Chondrocyte (in vitro differentiated cells): ENCODE results near the gene SLAMF9. TPM values are rescaled to one million over a fixed set of nuclear protein-coding genes. Genes with fewer than 3 reads are reported as not detected.

Source experiments
- DNase-seq: peaks from one replicate; pipeline ENCODE4 v3.0.0; 2021; ENCODE audit warnings: mixed read lengths, low spot score
- H3K27ac Mint-ChIP-seq: one replicate; pipeline ENCODE4 v1.8.0; 2021; ENCODE audit warnings: mild to moderate bottlenecking, moderate library complexity, mixed read lengths; ENCODE audit not compliant: unreplicated experiment
- H3K27me3 Mint-ChIP-seq: 2 replicates; pipeline ENCODE4 v1.8.0; 2021; ENCODE audit warnings: low read depth, mixed read lengths
- H3K36me3 Mint-ChIP-seq: 2 replicates; pipeline ENCODE4 v1.8.0; 2021; ENCODE audit warnings: low read depth, mixed read lengths
- H3K4me1 Mint-ChIP-seq: 2 replicates; pipeline ENCODE4 v1.8.0; 2021; ENCODE audit warnings: low read depth, mild to moderate bottlenecking, mixed read lengths
- H3K4me3 Mint-ChIP-seq: one replicate; pipeline ENCODE4 v1.8.0; 2021; ENCODE audit warnings: mild to moderate bottlenecking, moderate library complexity, mixed read lengths; ENCODE audit not compliant: unreplicated experiment
- H3K9me3 Mint-ChIP-seq: 2 replicates; pipeline ENCODE4 v1.8.0; 2021; ENCODE audit warnings: low read depth, mixed read lengths
- total RNA-seq: library from RNA; stranded (reverse); gene quantifications from 3 replicates; pipeline ENCODE4 v1.2.1, GENCODE V29; 2021
- TF ChIP-seq, protein P1 (sequence below): fragments of 200-600 bp; sonication (generic); IDR thresholded peaks from 2 replicates; pipeline ENCODE4 v1.5.0; 2021; ENCODE audit warnings: antibody characterized with exemption, mild to moderate bottlenecking, moderate library complexity

The SLAMF9 gene
- total RNA-seq, 1 donor from 2014 or later = not detected

DNA sequence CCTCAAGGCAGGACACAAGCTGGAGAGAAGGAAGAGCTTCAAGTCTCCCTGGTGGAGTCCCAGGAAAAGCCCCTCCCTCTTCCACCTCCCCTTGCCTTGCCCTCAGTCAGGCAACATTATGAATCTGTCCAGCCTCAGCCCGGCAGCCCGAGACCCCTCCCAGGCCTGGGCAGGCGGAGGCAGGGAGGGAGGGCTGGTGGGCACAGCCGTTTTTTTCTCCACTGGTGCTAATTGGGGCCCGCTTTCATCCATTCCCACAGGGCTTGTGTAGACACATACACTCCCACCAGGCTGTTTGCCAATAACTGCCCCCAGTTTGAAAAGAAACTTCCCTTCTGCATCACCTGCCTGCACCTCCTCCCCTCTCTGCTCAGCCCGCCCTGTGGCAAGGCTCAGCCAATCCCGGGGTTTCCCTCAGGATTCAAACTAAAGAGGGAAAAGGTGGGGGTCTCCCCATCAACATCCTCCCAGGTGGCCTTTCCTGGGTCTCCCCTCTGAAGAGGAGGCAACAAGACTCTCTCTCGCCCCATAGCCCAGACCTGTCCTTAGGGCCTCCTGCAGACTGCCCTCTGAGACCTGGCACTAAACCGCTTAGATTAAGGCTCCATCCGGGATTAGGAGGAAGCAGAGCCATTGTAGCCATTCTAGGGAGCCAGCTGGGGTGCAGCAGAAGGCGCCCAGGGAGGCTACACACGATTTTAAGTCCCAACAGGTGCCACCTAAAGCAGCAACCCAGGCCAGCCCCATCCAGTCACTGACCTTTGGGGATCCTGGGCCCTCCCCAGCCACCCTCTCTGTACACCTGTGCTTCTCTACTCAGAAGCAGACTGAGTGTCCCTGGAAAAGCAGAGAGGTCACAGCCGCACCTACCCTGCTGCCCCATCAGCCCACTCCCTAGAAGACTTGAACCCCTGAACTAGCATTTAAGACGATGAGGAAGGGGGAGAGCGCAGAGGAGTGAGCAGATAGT is 12.2 kb downstream of the SLAMF9 start:
- Mint-ChIP-seq H3K4me1 (peaks cover 13% of the 10 kb centered on the region), H3K27ac (no peak overlapping the region), H3K36me3 (no peaks in the 10 kb centered on the region), H3K4me3 (no peak overlapping the region), H3K9me3 (no peaks in the 10 kb centered on the region), H3K27me3 (peaks cover 42% of the 10 kb centered on the region)
- TF ChIP-seq, protein P1, sequence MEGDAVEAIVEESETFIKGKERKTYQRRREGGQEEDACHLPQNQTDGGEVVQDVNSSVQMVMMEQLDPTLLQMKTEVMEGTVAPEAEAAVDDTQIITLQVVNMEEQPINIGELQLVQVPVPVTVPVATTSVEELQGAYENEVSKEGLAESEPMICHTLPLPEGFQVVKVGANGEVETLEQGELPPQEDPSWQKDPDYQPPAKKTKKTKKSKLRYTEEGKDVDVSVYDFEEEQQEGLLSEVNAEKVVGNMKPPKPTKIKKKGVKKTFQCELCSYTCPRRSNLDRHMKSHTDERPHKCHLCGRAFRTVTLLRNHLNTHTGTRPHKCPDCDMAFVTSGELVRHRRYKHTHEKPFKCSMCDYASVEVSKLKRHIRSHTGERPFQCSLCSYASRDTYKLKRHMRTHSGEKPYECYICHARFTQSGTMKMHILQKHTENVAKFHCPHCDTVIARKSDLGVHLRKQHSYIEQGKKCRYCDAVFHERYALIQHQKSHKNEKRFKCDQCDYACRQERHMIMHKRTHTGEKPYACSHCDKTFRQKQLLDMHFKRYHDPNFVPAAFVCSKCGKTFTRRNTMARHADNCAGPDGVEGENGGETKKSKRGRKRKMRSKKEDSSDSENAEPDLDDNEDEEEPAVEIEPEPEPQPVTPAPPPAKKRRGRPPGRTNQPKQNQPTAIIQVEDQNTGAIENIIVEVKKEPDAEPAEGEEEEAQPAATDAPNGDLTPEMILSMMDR = no peak
- DNase-seq = no peak

- DNase-seq = no peak
- H3K4me1 Mint-ChIP-seq = peaks cover 13% of the 10 kb centered on the region
- H3K36me3 Mint-ChIP-seq = no peaks in the 10 kb centered on the region
- H3K4me3 Mint-ChIP-seq = no peak overlapping the region
- no peak overlapping the region for H3K27ac Mint-ChIP-seq
- TF ChIP-seq, protein P1 = no peak
- peaks cover 41% of the 10 kb centered on the region for H3K27me3 Mint-ChIP-seq
- no peaks in the 10 kb centered on the region for H3K9me3 Mint-ChIP-seq
Observed at GRCh38 chr1:159941141-159941540, 12.9 kb downstream of the SLAMF9 start.

- peaks cover 45% of the 10 kb centered on the region for H3K27me3 Mint-ChIP-seq
- TF ChIP-seq, protein P1 = no peak
- H3K27ac Mint-ChIP-seq = no peak overlapping the region
- no peaks in the 10 kb centered on the region for H3K36me3 Mint-ChIP-seq
- no peak overlapping the region for H3K4me3 Mint-ChIP-seq
- H3K9me3 Mint-ChIP-seq = no peaks in the 10 kb centered on the region
- H3K4me1 Mint-ChIP-seq = peaks cover 5% of the 10 kb centered on the region
- no peak for DNase-seq
Observed at GRCh38 chr1:159940006-159940620, 13.9 kb downstream of the SLAMF9 start.

DNA sequence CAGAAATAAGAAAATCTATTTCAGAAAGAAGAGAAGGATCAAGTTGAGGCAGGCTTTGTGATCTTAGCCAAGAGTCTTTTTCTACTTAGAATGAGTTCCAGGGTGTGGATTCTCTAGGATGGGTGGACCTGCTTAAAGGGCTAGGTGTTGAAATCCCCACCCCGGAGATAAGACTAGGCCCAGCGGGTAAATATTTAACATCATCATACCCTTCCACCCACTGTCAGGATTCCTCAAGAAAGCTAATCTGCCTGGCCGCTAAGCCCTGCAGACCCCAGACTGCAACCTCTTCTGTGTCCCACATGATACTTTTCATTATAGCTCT is 14.4 kb downstream of the SLAMF9 start:
- Mint-ChIP-seq H3K4me1 (no peaks in the 10 kb centered on the region), H3K9me3 (no peaks in the 10 kb centered on the region), H3K27me3 (peaks cover 44% of the 10 kb centered on the region), H3K36me3 (no peaks in the 10 kb centered on the region), H3K27ac (no peak overlapping the region), H3K4me3 (no peak overlapping the region)
- DNase-seq = no peak
- TF ChIP-seq, protein P1 = no peak

DNA sequence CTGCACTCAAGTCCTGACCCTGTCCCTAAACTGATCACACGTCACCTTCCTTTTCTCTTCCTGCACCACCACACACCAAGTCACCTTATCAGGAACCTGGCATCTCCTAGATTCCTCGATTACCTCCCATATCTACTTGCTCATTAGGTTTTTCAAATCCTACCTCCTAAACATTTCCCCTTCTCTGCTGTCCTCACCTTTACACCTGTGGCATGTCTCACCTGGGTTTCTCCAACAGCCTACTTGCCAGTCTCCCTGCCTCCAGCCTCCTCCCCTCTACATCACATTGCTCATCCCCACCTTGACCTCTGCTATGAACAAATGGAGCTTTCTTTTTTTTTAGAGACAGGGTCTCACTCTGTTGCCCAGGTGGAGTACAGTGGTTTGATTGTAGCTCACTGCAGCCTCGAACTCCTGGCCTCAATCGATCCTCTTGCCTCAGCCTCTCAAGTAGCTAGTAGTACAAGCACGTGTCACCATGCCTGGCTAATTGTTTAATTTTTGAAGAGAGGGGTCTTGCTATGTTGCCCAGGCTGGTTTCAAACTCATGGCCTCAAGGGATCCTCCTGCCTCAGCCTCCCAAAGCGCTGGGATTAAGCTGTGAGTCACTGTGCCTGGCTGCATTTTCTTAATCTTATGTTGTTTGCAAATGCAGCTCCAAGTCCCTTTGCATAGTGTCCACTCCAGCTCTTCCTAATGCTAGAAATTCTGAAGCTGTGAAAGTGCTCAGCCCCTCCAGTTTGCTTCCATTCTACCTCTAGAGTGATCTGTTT is 14.9 kb downstream of the SLAMF9 start:
- no peak for DNase-seq
- Mint-ChIP-seq H3K9me3 (no peaks in the 10 kb centered on the region), H3K4me1 (no peaks in the 10 kb centered on the region), H3K4me3 (no peak overlapping the region), H3K27me3 (peaks cover 40% of the 10 kb centered on the region), H3K36me3 (no peaks in the 10 kb centered on the region), H3K27ac (no peak overlapping the region)
- TF ChIP-seq, protein P1 = no peak
